Effector CD8-positive, alpha-beta T cell (primary cell): ENCODE data around the gene CCDC85C.

Experiments used
- DNase-seq: peaks from one replicate; lab custom pipeline; 2025; lab: John Stamatoyannopoulos, UW

The CCDC85C gene

GRCh38 chr14:99475660-99476059, 128.3 kb downstream of the CCDC85C start:
- DNase-seq: no peak

GRCh38 chr14:99475179-99475578, 128.8 kb downstream of the CCDC85C start:
- no peak for DNase-seq

GRCh38 chr14:99473458-99473857, 130.5 kb downstream of the CCDC85C start:
- no peak for DNase-seq

- no peak for DNase-seq
Observed at GRCh38 chr14:99472937-99473336, 131.1 kb downstream of the CCDC85C start.

GRCh38 chr14:99471731-99472130, 132.3 kb downstream of the CCDC85C start:
- no peak for DNase-seq

- DNase-seq: no peak
Observed at GRCh38 chr14:99468836-99469592, 135.0 kb downstream of the CCDC85C start.

GRCh38 chr14:99468081-99468480, 135.9 kb downstream of the CCDC85C start:
- DNase-seq: no peak

- DNase-seq: no peak
Observed at GRCh38 chr14:99467336-99468078, 136.5 kb downstream of the CCDC85C start.

- no peak for DNase-seq
Observed at GRCh38 chr14:99466758-99467157, 137.2 kb downstream of the CCDC85C start.

GRCh38 chr14:99465288-99465687, 138.7 kb downstream of the CCDC85C start:
- no peak for DNase-seq

GRCh38 chr14:99463974-99464373, 140.0 kb downstream of the CCDC85C start:
- no peak for DNase-seq

GRCh38 chr14:99462210-99462609, 141.8 kb downstream of the CCDC85C start:
- DNase-seq: no peak

GRCh38 chr14:99461411-99462085, 142.5 kb downstream of the CCDC85C start:
- DNase-seq: no peak

- DNase-seq: no peak
Observed at GRCh38 chr14:99460793-99461192, 143.2 kb downstream of the CCDC85C start.

- no peak for DNase-seq
Observed at GRCh38 chr14:99459481-99460100, 144.4 kb downstream of the CCDC85C start.

GRCh38 chr14:99454246-99454645, 149.8 kb downstream of the CCDC85C start:
- no peak for DNase-seq

- no peak for DNase-seq
Observed at GRCh38 chr14:99452968-99453367, 151.0 kb downstream of the CCDC85C start.

GRCh38 chr14:99451234-99451633, 152.8 kb downstream of the CCDC85C start:
- no peak for DNase-seq

- DNase-seq: no peak
Observed at GRCh38 chr14:99450266-99450665, 153.7 kb downstream of the CCDC85C start.
